Fibroblast of skin of left biceps (primary cell): Measurements from ENCODE around the gene CAMKMT.

Experiments
- DNase-seq, 2 experiments: peaks; one replicate each; pipeline ENCODE4 v3.0.0-alpha.2; 2013; ENCODE audit warnings: low read depth in 2 of 2

CAMKMT gene

DNA sequence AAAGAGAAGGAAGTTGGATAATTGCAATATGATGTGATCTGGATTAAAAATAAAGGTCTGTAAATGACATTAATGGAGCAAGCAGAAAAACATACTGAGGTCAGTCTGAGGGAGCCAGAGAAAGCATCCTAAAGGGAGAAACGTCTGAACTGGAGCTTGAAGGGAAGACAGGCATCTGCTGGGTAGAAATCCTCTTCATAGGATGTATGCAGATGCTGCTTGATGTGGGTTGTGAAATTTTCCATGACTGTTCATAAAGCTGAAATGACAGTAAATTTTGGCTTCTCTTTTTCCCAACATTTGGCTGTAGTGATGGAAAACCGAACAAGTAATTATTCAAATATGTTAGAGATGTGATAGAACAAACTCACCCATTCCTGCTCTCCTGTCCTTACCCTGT, 287.6 kb downstream of the CAMKMT start:
- DNase-seq = no peak

DNA sequence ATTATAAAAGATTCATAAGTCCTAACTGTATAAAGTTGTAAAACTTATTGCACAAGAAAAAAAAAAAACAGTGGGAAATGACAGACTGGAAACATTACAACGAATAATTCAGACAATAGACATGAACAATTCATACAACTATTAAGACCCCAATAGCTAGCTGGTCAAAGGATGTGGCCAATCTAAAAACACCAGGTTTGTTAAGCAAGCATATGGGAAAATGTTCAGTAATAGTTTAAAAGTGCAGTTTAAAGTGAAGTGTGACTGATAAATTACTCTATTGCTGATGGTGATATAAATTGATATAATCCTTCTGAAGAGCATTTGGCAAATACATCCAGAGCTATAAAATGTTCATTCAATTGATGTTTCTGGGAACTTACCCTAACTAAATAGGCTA, 289.0 kb downstream of the CAMKMT start:
- DNase-seq = no peak

DNA sequence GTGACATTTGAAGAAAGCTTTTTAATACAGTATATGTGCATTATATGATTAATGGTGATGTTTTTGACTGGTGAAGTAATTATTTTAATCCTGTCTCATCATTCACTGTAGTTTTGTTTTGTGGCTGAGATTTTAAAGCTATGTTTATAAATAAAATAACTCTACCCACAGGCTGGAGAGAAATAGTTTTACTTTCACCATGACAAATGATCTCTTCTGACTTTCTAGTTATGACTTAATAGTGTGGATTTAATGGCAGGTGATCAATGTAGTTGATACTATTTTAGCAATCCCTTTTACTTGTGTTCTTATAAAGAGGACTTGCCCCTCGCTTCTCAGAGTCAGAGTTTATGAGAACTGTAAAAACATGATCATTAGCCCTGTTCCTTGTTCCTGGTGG, 290.2 kb downstream of the CAMKMT start:
- no peak for DNase-seq

DNA sequence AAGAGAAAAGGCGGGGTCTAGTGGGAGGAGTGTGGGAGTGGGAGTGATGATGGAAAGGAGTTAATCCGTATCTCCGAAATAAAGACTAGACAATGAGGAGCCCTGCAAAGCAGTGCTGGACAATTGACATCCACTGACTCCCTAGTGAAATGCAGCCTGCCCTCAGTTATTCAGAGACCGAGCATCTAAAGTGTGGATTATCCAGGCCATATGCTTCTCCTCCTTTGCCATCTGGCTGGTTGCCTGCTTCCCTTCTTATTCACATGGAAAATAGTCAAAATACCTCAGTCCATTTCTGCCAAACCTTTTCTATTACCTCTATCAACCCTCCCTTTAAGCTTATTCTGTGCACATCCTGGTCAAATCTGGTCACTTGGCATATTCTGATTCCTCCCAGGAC, 291.0 kb downstream of the CAMKMT start:
- DNase-seq = no peak

DNA sequence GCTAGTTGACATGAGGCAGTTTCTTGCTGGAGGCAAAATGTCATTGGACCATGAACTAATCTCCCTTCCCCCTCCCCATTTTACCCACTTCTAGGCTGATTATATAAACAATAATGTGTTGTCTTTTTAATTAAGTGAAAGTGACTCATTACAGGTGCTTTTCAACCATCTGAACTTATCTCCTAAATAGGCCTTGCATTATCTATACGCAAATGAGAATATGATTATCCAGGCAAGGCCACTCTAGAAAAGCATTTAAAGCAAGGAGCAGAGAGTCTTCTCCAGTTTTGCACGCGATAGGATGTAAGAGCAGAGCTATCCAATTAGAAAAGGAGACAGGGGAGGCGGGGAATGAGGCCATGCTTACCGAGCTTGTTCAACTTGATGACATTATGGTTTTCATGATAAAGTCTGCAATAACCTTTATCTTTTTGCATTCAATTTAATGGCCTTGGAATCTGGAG, 293.7 kb downstream of the CAMKMT start:
- no peak for DNase-seq

DNA sequence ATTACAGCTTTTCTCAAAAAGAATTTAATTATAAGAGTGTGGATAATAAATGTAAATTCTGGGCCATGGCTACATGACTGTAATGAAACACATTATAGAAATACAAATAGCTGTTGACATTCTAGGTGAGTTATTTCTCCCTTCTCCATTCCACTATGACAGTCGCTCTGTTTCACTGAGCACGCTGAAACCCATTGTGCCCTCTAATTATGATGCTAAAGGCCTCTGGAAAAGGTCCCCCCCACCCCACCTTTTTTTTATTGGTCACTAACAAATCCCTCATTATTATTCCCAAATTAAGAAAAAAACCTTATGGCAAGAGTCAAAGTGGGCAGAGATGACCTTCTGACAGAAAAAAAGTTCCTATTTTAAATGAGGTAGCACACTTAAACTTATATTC, 294.7 kb downstream of the CAMKMT start:
- no peak for DNase-seq

DNA sequence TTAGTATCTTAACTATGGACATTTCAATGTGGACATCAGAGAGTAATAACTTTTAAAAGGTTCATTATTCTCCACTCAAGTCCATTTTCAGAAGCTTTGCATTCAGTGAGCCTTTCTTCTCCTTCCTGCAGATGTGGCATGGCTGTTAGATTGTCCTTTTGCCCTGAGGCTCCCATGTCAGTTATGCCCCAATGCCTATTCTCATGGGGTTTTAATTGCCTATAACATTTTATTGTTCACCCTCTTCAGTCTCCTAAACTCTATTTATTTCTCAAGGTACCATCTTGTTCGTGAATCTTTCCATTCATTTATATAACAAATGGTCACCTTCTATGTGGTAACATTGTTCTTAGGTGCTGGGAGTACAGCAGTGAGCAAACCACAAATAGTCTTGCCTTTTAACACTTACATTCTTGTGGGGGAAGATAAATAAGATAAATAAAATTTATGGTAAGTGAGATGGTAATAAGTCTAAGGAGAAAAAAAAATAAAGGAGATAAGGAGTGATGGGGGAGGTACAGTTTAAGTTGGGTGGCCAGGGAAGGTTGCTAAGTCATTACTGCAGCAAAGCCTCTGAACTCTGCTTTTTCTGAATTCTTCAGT, 301.8 kb downstream of the CAMKMT start:
- DNase-seq = no peak

DNA sequence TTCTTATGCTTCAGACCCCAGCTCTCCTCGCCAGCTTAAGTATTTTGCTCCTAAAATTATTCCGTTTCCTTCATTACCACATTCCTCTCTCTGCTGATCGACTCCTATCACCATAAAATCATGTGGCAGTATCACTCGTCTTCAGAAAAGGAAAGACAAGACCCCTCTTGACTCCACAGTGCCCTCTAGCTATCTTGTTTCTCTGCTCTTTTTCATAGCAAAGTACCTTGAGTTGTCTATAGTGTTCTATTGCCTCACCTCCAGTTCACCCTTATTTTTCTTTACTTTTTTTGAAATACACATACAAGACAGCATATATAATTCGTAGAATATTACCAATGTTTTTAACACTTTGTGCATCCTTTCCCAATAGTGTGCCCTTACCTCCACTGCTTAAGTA, 306.6 kb downstream of the CAMKMT start:
- no peak for DNase-seq

DNA sequence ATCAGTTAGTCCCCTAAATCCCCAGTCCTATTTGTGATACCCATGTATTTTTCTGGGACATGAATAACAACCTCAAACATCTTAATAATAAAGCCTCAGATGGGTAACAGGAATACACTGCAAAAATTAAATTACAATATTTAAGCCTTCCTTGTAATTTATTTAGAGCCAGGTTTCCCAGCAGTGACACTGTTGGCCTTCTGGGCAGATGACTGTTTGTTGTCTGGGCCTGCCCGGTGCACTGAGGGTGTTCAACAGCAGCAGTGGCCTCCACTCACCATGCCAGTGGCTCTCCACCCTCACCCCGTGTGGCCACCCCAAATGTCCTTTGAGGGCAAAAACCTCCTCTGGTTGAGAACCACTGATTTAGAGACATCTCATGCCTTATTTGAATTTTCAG, 309.5 kb downstream of the CAMKMT start:
- no peak for DNase-seq

DNA sequence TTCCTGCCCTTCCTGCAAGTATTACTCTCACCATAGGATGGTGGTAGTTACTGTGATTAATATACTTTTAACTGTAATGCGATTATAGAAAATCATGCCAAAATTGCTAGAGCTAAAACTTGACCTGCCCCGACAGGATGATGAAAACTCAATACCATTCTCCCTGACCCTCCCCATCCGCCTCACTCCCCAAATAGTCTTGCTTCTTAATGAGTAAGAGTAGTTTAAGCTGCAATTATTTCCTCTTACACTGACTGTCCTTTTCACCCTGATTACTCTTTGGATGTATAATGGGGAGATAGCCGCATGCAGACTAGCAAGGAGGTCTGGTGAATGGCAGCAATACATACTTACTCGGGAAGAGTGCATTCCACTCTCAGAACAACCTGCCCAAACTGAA, 310.2 kb downstream of the CAMKMT start:
- no peak for DNase-seq

DNA sequence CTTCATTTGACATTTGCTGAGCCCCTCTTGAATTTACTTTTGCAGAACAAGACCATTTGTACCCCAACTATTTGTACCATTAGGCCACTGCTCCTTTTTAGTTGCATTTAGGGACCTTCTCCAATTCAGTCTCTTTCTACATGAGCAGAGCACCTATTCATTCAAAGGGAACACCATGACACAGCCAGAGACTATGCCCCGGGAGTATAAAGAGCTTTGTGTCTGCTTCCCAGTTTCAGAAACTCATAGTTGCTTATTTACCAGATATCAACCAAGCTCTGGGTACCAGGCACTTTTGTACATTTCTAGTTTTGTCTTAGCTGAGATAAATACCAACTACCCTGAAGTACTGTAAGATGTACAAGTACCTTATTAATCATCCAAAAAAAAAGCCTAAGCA, 310.7 kb downstream of the CAMKMT start:
- DNase-seq = no peak

DNA sequence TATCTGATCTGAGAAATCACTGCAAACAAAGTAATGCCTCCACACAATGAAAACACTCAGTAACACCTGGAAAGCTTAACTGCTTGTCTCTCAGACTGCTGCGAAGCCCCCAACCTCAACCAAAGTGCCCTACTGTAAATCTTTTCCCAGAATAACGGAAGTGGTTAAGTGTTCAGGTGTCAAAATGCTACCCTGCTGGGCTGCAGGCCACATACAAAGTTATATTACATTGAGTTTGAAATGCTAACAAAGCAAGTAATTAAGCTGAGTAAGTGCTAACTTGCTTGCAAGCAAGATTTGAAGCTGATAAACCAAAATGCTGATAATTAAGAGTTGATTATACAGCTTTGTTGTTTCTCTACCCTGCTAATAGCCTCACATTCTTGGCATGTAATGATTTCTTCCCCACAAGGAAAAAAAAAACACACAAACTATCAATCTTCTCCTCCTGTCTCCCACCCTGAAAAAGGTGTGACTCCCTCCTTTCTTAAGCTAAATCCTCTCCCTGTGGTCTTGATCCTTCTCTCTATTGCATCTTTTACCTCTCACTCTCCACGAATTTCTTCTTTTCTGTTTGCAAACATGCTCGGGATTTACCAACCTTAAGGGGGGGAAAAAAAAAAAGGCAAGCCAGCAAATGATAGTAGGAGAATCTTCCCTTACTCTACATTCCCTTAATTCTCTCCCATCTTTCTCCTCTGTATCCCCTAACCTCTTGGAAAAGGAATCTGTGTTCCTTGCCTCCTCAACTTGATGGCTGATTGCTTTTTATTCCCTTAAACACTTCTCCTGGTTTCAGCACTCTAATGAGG, 312.9 kb downstream of the CAMKMT start:
- no peak for DNase-seq

DNA sequence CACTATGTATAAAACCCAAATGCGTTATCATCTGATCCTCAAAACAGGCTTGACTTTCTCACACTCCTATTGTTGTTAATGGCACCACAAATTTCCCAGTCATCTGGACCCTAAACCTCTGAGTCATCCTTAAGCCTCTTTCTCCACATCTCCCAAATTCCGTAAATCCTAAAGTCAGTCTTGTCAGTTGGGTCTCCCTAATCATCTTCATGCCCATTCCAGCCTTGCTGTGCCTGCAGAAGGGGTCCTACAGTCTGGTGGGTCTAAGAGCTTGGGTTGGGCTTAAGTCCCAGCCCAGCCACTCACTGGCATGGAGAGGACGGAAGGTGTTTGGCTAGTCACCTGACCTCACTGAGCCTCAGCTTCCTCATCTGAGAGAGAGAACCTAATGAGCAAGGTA, 314.6 kb downstream of the CAMKMT start:
- no peak for DNase-seq

DNA sequence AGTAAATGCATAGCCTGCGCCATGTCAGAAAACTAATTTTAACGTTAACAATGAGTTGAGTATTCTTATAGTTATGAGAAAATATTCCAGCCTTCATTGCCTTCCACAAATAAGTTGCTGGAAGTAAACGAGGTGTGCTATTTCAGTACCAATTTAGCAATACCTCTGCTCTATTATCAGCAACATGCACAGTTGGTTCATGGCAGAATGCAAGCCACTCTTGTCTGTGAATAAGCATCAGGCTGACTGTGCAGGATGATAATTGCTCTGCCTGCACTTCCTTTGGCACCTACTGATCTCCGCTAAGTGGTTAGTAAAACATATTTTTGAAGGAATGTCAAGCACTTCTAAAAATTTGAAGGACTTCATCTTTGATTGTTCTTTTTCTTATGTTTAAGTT, 317.8 kb downstream of the CAMKMT start:
- no peak for DNase-seq

DNA sequence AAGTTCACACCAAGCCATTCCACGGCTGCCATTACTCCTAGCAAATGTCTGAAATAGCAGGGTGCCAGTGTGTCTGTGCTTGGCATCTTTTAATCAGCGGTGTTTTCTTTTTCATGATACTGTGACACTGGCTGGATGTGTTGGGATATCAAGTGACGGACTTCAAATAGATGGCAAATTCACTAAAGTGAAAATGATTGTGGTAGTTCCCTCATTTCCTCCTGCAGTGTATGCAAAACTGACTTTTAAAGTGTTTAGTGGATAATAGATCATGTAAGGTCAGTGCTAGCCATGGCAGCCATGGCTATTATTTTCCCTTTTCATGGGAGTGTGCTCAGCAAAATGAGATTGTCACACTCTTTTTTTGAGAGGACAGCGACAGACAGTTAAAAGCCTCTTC, 318.2 kb downstream of the CAMKMT start:
- DNase-seq = no peak

DNA sequence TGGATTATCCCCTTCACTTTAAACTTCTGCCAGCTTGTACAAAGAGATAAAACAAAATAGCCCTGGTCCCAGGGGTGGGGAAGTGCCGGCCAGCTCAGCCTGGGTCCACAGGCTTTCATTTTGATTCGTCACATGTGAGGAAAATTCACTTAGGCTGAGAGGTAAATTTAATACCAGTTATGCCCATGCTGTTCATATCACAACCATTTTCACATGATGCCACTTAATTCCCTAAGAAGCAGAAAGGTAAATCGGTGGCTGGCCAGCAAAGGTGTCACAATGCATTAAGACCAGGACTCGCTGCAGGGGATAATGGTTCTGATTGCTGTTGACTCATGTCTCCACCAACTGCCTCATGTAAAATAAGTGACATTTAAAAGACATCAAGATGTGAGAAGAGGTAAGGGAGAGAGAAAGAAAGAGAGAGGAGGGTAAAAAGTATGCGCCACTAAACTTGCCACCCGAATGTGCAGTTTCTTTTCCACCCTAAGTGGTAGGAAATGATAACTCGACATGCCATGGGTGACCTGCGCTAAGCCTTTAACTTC, 318.8 kb downstream of the CAMKMT start:
- no peak for DNase-seq

DNA sequence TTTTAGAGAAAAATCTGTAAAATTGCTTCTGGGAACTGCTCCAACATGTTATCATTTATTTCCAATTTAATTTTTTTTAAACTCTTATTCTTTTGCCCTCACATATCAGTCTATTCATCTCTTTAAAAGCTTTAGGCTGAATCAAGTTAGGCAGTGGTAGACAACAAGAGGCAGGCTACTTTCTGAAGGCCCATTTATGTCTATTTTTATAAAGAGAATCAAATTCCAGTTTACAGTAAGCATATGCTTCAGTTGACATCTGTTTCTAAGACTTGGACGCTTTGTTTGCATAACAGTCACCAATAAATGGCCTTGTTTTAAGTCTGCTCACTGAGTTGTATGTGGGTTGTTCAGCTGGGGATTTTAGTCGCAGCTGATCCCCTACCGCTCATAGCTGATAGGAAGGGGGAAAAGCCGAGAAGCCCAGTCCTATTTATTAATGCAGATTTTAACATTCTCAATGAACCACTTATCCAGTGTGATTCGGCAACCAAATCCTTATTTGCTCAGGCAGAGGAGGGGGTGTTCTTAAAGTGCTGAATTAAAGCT, 319.3 kb downstream of the CAMKMT start:
- no peak for DNase-seq

DNA sequence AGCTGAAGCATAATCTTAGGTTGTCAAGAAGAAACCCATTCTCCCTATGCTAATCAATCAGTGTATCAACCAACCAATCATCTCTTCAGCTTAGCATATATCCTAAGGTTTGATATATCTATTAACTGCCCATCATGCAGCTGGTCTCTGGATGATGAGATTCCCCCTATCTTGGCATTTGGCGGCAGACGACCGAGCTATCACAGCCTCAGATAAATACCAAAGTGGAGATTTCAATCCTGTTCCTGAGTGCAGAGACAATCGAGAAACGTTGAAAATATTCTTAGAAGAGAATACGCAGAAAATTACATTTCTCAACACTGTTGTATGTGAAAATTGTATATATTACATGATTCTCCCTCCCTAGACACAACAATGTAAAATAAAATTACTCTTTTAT, 320.7 kb downstream of the CAMKMT start:
- DNase-seq = no peak

DNA sequence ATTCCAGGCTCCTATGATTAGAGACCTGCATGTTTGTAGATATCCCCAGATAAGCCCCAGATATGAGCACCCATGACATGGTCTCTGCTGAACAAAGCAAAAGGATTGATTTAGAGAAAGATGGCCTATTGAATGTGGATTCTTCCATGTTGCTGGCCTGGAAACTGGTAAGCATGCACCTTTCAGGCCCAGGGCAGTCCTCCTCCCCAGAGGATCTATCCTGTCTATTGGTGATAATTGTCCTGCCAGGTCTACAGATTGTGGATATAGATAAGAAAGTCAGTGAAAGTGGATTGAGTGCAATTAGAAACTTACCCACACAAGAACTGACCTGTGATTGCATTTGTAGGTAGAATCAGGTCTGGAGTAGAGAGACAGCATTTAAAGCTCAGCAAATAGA, 322.8 kb downstream of the CAMKMT start:
- no peak for DNase-seq

DNA sequence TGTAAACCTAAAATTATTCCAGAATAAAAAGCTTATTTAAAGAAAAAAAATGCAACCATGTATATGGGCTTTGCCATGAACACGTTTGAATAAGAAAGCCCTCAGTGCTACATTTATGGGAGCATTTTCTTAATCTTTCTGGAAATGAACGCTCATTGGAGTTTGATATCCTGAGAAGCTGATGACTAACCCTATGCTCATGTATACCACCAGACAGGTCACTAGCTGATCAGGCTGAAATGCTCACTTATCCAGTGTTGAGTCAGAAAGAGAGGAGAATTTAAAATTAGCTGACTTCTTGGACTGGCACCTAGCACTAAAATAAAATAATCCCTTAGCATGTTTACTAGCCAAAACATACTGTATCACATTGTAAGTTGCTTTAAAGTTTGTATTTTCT, 324.8 kb downstream of the CAMKMT start:
- no peak for DNase-seq

DNA sequence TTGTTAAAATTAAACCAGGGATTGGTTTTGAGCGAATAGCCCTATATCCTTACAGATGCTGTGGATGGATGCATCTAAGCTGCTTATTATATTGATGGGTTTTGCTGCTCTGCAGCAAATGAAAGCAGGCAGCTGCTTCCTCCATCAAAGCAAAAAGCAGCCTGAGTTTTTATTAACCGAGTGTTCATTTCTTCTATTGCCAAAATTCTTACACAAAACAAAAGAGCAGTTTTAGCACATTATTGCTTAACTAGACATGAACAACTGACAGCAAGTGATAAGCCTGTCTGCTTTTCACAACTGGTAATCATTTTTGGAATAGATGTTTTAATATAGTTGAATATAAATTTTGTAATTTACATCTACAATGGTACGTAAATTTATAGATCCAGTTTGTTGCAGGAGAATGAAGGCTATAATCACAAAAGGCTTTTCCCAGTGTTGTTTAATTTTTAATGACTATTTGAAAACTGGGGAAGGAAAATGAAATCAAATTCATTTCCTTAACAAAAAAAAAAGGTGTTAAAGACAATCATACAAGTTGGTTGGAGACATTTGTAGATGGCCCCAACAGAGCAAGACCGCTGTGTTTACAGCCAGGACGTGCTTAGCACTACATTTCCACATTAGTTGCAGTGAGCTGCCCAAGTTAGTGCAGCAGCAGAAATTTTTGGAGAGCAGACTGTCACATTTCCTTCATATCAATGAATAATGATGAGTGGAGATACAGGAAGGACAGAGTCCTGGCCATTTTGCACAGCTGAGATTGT, 326.1 kb downstream of the CAMKMT start:
- no peak for DNase-seq

DNA sequence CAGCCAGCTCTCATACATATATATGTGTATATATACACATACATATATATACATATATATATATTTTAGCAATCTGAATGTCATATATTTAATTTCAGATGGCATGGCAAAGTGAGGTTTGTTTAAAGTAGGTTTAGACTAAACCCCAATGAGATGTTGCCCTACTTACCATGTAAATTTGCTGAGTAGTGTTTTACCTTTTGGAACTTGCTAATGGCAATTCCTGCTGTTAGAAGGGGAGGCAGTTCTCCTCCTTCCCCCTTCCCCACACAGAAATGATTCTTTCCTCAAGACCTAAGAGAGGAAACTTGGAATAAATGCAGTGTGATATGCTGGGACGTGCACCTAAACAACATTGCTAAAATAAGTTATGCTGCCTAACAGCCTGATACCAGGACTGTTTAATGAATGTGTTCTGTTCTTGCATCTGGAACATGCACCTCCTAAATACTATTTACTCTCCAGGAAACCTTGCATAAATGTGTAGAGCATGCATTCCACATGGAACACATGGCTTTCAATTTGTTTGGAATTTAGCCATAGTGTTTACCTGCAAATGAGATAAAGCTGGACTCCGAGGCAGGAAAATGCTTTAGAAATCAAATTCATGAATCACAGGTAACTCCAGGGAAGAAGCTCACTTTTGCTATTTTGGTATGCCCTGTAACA, 326.8 kb downstream of the CAMKMT start:
- no peak for DNase-seq
